ENCODE results near the gene FYN.

The FYN gene

GRCh38 chr6:111750153-111750552, 123.1 kb downstream of the FYN start:
- TF ChIP-seq CTCF (IDR thresholded peaks at IDR 0.05; ENCODE audit: low read depth, low read length, missing control alignments): no peak
- DNase-seq (ENCODE audit: extremely low read depth, low read depth): no peak
- no peak overlapping the region for H3K4me3 ChIP-seq (replicated peaks; ENCODE audit: low read depth, low read length)

- H3K4me3 ChIP-seq (replicated peaks; ENCODE audit: low read depth, low read length): no peak overlapping the region
- no peak for TF ChIP-seq CTCF (IDR thresholded peaks at IDR 0.05; ENCODE audit: low read depth, low read length, missing control alignments)
- DNase-seq (ENCODE audit: extremely low read depth, low read depth): no peak
Measured at GRCh38 chr6:111748231-111748647, 125.0 kb downstream of the FYN start.

GRCh38 chr6:111747829-111748228, 125.4 kb downstream of the FYN start:
- no peak for TF ChIP-seq CTCF (IDR thresholded peaks at IDR 0.05; ENCODE audit: low read depth, low read length, missing control alignments)
- no peak for DNase-seq (ENCODE audit: extremely low read depth, low read depth)
- H3K4me3 ChIP-seq (replicated peaks; ENCODE audit: low read depth, low read length): no peak overlapping the region

- no peak overlapping the region for H3K4me3 ChIP-seq (replicated peaks; ENCODE audit: low read depth, low read length)
- DNase-seq (ENCODE audit: extremely low read depth, low read depth): no peak
- TF ChIP-seq CTCF (IDR thresholded peaks at IDR 0.05; ENCODE audit: low read depth, low read length, missing control alignments): no peak
Measured at GRCh38 chr6:111747396-111747795, 125.9 kb downstream of the FYN start.

- TF ChIP-seq CTCF (IDR thresholded peaks at IDR 0.05; ENCODE audit: low read depth, low read length, missing control alignments): no peak
- no peak for DNase-seq (ENCODE audit: extremely low read depth, low read depth)
- H3K4me3 ChIP-seq (replicated peaks; ENCODE audit: low read depth, low read length): no peak overlapping the region
Measured at GRCh38 chr6:111746983-111747382, 126.3 kb downstream of the FYN start.

GRCh38 chr6:111745636-111746035, 127.6 kb downstream of the FYN start:
- no peak for TF ChIP-seq CTCF (IDR thresholded peaks at IDR 0.05; ENCODE audit: low read depth, low read length, missing control alignments)
- no peak for DNase-seq (ENCODE audit: extremely low read depth, low read depth)
- no peak overlapping the region for H3K4me3 ChIP-seq (replicated peaks; ENCODE audit: low read depth, low read length)

- DNase-seq (ENCODE audit: extremely low read depth, low read depth): no peak
- TF ChIP-seq CTCF (IDR thresholded peaks at IDR 0.05; ENCODE audit: low read depth, low read length, missing control alignments): no peak
- no peak overlapping the region for H3K4me3 ChIP-seq (replicated peaks; ENCODE audit: low read depth, low read length)
Measured at GRCh38 chr6:111745186-111745585, 128.1 kb downstream of the FYN start.
